T-cell (primary cell): ENCODE measurements around the gene LRCOL1. TPM values are rescaled to one million over a fixed set of nuclear protein-coding genes. Genes with fewer than 3 reads are reported as not detected.
"Not testable (repeated sequence)": the region's sequence is repeated elsewhere in the genome, so short reads cannot be mapped to it uniquely, and the experiment has no call there.

Source experiments
- ATAC-seq, 4 experiments: fragments of 200-7000 bp in 3 of 4; fragments of 150-1000 bp in 1 of 4; cut with Tn5 transposase; replicated peaks in 1 of 4; 1 replicate in 3 of 4; 2 replicates in 1 of 4; pipeline ENCODE4 v1.10.0; 2021; ENCODE audit warnings: moderate library complexity in 3 of 4, mild to moderate bottlenecking in 2 of 4, moderate number of reproducible peaks in 1 of 4
- CTCF ChIA-PET, 2 donors: fragments of 300-600 bp; sonication (Branson Sonifier 250); formaldehyde crosslinking; loops; one replicate each; lab custom pipeline; 2022; ENCODE audit warnings: antibody characterized with exemption in 2 of 2; lab: Charles Lee
- POLR2A ChIA-PET, 2 donors: fragments of 300-600 bp; sonication (Branson Sonifier 250); formaldehyde crosslinking; loops; one replicate each; lab custom pipeline; 2022; ENCODE audit warnings: antibody characterized with exemption in 2 of 2; lab: Charles Lee
- DNase-seq, 35 experiments: peaks; one replicate each; pipeline versions ENCODE4 v3.0.0 to v3.0.0-alpha.2; 2013 to 2023
- H3K27ac ChIP-seq: one replicate; pipeline ENCODE4 v1.5.1; 2013; ENCODE audit warnings: low read length
- H3K27me3 ChIP-seq, 2 experiments: replicated peaks in 1 of 2; 1 replicate in 1 of 2; 2 replicates in 1 of 2; pipeline versions ENCODE4 v1.6.1 to v1.7.0; 2013; ENCODE audit warnings: low read length in 1 of 2, mixed read lengths in 1 of 2; ENCODE audit not compliant: control insufficient read depth in 2 of 2, insufficient read depth in 2 of 2; ENCODE audit errors: extremely low read depth in 1 of 2
- H3K36me3 ChIP-seq, 2 donors: 1 replicate in 1 of 2; 2 replicates in 1 of 2; pipeline versions ENCODE4 v1.6.1 to v1.7.0; 2013; ENCODE audit warnings: low read length in 1 of 2; ENCODE audit not compliant: control insufficient read depth in 2 of 2, insufficient read depth in 1 of 2; ENCODE audit errors: extremely low read depth in 1 of 2
- H3K4me1 ChIP-seq, 2 experiments: 1 replicate in 1 of 2; 2 replicates in 1 of 2; pipeline versions ENCODE4 v1.6.1 to v1.7.0; 2013; ENCODE audit warnings: low read length in 2 of 2, mixed read lengths in 1 of 2; ENCODE audit not compliant: insufficient read depth in 2 of 2, control insufficient read depth in 1 of 2; ENCODE audit errors: extremely low read depth in 1 of 2
- H3K4me3 ChIP-seq, 2 donors: 1 replicate in 1 of 2; 2 replicates in 1 of 2; pipeline versions ENCODE4 v1.5.1 to v1.7.0; 2013; ENCODE audit warnings: mild to moderate bottlenecking in 2 of 2, low read length in 1 of 2, moderate library complexity in 1 of 2; ENCODE audit not compliant: control insufficient read depth in 1 of 2; ENCODE audit errors: extremely low read depth in 1 of 2
- H3K9me3 ChIP-seq: 2 replicates; pipeline ENCODE4 v1.7.0; 2013
- H3K27ac Mint-ChIP-seq, 2 donors: one replicate each; pipeline ENCODE4 v1.8.0; 2020 to 2021; ENCODE audit warnings: mild to moderate bottlenecking in 2 of 2, mixed read lengths in 2 of 2
- H3K27me3 Mint-ChIP-seq, 2 donors: one replicate each; pipeline ENCODE4 v1.8.0; 2021 to 2022; ENCODE audit warnings: mixed read lengths in 2 of 2
- H3K36me3 Mint-ChIP-seq: one replicate; pipeline ENCODE4 v1.8.0; 2021; ENCODE audit warnings: mixed read lengths
- H3K4me1 Mint-ChIP-seq, 3 donors: one replicate each; pipeline ENCODE4 v1.8.0; 2020 to 2022; ENCODE audit warnings: mixed read lengths in 3 of 3, mild to moderate bottlenecking in 1 of 3
- H3K4me3 Mint-ChIP-seq, 3 donors: one replicate each; pipeline ENCODE4 v1.8.0; 2020 to 2022; ENCODE audit warnings: mild to moderate bottlenecking in 3 of 3, mixed read lengths in 3 of 3, moderate library complexity in 3 of 3
- H3K9me3 Mint-ChIP-seq, 3 donors: one replicate each; pipeline ENCODE4 v1.8.0; 2020 to 2022; ENCODE audit warnings: mixed read lengths in 3 of 3
- WGBS: methylation state at CpG from one replicate; pipeline ENCODE4 v1.1.5; 2013; ENCODE audit warnings: missing lambda C conversion rate; ENCODE audit not compliant: insufficient coverage; 5-methylcytosine and 5-hydroxymethylcytosine counted together
- total RNA-seq, 35 experiments: library from RNA in 6 of 35; stranded (reverse) in 6 of 35; fragments of 120-200 nt in 1 of 35; gene quantifications; one replicate each; pipeline versions ENCODE4 v1.2.1 to v1.2.4 and lab custom pipeline; 2013 to 2026

The LRCOL1 gene
- total RNA-seq, 5 donors from 2014 or later (not counting 1 experiment from before 2014, with no cell fraction given): not detected

DNA sequence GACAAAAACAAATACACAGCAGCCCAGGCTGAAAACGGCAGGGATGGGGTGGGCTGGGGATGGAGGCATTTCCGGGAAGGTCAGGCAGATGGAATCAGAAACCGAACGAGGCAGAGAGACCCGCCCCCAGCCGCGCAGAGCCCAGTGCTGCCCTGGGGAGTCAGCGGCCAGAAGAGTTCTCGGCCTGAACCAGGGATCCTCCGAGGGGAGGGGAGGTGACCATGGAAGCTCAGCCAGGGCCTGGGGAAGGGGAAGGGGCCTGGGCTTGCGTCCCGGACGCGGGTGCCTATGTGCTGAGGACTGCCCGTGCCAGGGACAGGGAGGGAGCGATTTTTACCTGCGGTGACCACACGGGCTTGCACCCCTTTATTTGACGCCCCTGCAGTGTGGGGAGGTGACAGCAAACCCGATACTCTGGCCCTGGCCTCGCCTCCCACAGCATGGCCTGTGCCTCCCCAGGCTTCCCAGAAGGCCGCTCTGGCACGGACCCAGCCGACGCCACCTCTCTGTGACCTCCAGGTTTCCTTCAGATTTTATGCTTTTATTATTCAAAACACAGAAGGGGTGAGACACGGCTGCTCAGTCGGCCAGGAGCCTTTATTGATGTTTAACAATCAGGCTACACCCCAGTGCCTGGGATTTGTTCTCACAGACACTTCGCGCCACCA is 7.7 kb downstream of the LRCOL1 start:
- DNase-seq: no peak
- ATAC-seq: no peak
- H3K4me3 Mint-ChIP-seq: no peak overlapping the region
- H3K27me3 Mint-ChIP-seq: peaks cover 19 to 53% of the 10 kb centered on the region in 2 donors
- H3K27me3 ChIP-seq: peaks cover 2 to 74% of the 10 kb centered on the region in 2 experiments
- H3K36me3 Mint-ChIP-seq: no peaks in the 10 kb centered on the region
- H3K9me3 ChIP-seq: no peaks in the 10 kb centered on the region
- H3K36me3 ChIP-seq: no peaks in the 10 kb centered on the region
- 58% methylated on average over 22 of the region's 29 CpGs for WGBS
- peaks cover 14 to 23% (median 18%) of the 10 kb centered on the region in 3 donors for H3K4me1 Mint-ChIP-seq
- no peak overlapping the region for H3K27ac ChIP-seq
- H3K4me3 ChIP-seq: no peak overlapping the region
- peaks cover under 1 to 23% of the 10 kb centered on the region in 2 experiments for H3K4me1 ChIP-seq
- H3K9me3 Mint-ChIP-seq: no peaks in the 10 kb centered on the region
- H3K27ac Mint-ChIP-seq: no peak overlapping the region
- POLR2A ChIA-PET: no interaction called here
- CTCF ChIA-PET: no interaction called here

DNA sequence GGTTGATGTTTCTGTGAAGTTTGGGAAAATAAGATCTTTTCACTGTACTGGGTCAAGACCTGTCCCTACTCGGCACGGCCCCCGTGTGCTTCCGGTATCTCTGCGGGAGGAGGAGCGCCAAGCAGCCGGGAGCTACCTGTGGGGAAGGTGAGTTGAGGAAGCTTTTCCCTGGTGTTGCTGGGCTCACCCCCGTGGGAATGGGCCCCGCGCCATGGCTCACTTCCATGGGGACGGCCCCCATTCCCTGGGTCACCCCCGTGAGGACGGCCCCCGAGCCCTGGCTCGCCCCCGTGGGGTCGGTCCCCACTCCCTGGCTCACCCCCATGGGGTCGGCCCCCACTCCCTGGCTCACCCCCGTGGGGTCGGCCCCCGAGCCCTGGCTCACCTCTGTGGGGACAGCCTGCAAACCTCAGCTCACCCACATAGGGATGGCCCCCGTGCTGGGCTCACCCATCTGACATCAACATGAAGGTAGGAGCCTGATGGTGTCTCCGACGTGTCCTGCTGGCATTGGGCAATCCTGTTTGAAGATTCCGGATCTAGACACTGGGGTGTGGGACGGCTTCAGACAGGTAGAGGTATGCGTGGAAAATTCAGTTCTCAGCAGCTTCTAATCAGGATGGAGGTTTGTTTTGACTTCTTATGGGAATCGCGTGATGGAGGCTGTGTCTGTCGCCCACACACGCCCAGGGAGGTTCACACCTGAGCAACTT is 9.1 kb downstream of the LRCOL1 start:
- 73% methylated on average over 14 of the region's 31 CpGs for WGBS
- H3K27ac Mint-ChIP-seq: no peak overlapping the region

DNA sequence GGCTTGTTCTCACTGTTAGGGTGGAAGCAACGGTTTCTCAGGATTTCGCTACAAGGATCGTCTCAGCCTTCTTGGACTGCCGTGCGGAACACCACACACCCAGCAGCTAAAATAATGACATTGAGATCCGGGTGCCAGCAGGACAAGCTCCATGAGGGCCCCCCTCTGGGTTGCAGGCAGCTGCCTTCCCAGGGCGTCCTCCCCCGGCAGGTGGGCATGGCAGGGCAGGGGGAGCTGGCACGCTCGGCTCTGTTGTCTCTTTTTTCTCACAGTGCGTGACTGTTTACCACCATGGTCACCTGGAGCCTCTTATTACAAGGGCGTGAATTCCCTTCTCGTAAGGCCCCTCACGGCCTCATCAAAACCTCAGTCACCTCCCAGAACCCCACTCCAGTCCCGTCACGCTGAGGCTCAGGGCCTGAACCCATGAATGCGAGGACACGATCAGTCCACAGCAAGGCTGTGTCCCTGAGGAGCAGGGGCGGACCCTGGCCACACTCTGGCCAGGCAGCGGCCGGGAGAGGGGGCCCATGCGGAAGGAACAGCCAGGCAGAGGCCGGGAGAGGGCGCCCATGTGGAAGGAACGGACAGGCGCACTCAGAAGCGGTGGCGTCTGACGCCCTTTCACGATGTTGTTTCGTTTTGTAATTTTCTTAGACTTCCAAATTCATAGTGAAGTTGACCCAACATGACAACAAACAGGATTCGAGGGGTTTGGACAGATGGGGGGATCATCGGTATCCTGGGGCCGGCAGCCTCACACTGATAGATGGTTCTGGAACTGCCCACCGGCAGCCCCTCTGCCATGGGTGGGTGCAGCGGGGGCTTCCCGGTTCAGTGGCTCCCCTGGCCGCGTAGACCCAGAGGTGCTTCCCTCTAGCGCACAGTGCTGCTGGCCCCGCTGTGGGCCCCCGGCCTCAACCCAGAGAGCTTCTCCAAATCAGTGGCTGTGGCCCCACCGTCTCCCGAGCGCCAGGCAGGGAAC is 10.0 kb downstream of the LRCOL1 start:
- CTCF ChIA-PET: no interaction called here

More for the DNA sequence above, 9.1 kb downstream of the LRCOL1 start:
- no peak overlapping the region for H3K27ac ChIP-seq
- H3K4me3 ChIP-seq: peak overlapping the region; percentile 46 to 59
- no peaks in the 10 kb centered on the region for H3K9me3 ChIP-seq
- H3K27me3 Mint-ChIP-seq: peaks cover 10 to 55% of the 10 kb centered on the region in 2 donors
- DNase-seq (no peak), ATAC-seq (no peak)
- peaks cover 2 to 71% of the 10 kb centered on the region in 2 experiments for H3K27me3 ChIP-seq
- H3K4me1 ChIP-seq: peaks cover 5 to 27% of the 10 kb centered on the region in 2 experiments
- H3K4me1 Mint-ChIP-seq: peaks cover 20 to 29% (median 23%) of the 10 kb centered on the region in 3 donors
- no peaks in the 10 kb centered on the region for H3K9me3 Mint-ChIP-seq
- no peaks in the 10 kb centered on the region for H3K36me3 Mint-ChIP-seq
- CTCF ChIA-PET: no interaction called here
- POLR2A ChIA-PET: no interaction called here
- H3K4me3 Mint-ChIP-seq: peak overlapping the region; percentile 69 to 92 (median 75)
- H3K36me3 ChIP-seq: no peaks in the 10 kb centered on the region

DNA sequence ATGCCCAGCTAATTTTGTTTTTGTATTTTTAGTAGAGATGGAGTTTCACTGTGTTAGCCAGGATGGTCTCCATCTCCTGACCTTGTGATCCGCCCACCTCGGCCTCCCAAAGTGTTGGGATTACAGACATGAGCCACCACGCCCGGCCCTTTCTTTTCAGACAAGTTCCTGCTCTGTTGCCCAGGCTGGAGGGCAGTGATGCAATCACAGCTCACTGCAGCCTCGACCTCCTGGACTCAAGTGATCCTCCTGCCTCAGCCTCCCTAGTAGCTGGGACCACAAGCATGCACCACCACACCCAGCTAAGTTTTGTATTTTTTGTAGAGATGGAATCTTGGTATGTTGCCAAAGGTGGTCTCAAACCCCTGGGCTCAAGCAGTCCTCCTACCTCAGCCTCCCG is 10.9 kb downstream of the LRCOL1 start:
- ATAC-seq, CTCF ChIA-PET, POLR2A ChIA-PET, H3K36me3 Mint-ChIP-seq, H3K27ac ChIP-seq, H3K9me3 Mint-ChIP-seq, H3K36me3 ChIP-seq, H3K4me3 ChIP-seq, H3K27ac Mint-ChIP-seq, DNase-seq, H3K9me3 ChIP-seq: not testable (repeated sequence)
- Histone ChIP-seq H3K4me1 (peaks cover 5 to 27% of the 10 kb centered on the region in 2 experiments), H3K27me3 (peaks cover 0 to 65% of the 10 kb centered on the region in 2 experiments)
- WGBS: 76% methylated on average over 4 of the region's 6 CpGs
- H3K27me3 Mint-ChIP-seq: peaks cover 4 to 52% of the 10 kb centered on the region in 2 donors
- peaks cover 20 to 29% (median 23%) of the 10 kb centered on the region in 3 donors for H3K4me1 Mint-ChIP-seq
- H3K4me3 Mint-ChIP-seq: peak overlapping the region; percentile 46 to 92 (median 75)

More for the DNA sequence above, 10.0 kb downstream of the LRCOL1 start:
- Mint-ChIP-seq H3K36me3 (no peaks in the 10 kb centered on the region), H3K4me3 (peak overlapping the region; percentile 69 to 92 (median 75)), H3K9me3 (no peaks in the 10 kb centered on the region), H3K4me1 (peaks cover 20 to 29% (median 23%) of the 10 kb centered on the region in 3 donors), H3K27ac (no peak overlapping the region), H3K27me3 (peaks cover 7 to 61% of the 10 kb centered on the region in 2 donors)
- H3K27ac ChIP-seq: no peak overlapping the region
- H3K36me3 ChIP-seq: no peaks in the 10 kb centered on the region
- peak in 8 of 35 experiments; percentile 18 to 58 (median 32) for DNase-seq
- WGBS: 34% methylated on average over 39 of the region's 45 CpGs
- POLR2A ChIA-PET: no interaction called here
- H3K4me3 ChIP-seq: peak overlapping the region; percentile 46 to 59
- peak; percentile 48 to 64 (median 54) for ATAC-seq
- no peaks in the 10 kb centered on the region for H3K9me3 ChIP-seq
- peaks cover 2 to 68% of the 10 kb centered on the region in 2 experiments for H3K27me3 ChIP-seq
- H3K4me1 ChIP-seq: peaks cover 5 to 27% of the 10 kb centered on the region in 2 experiments

GRCh38 chr12:132597333-132598316 is 12.8 kb downstream of the LRCOL1 start:
- no peaks in the 10 kb centered on the region for H3K36me3 ChIP-seq
- H3K9me3 Mint-ChIP-seq: no peaks in the 10 kb centered on the region
- H3K27ac Mint-ChIP-seq: peak overlapping the region in 1 of 2 donors; percentile 25
- DNase-seq: peak in 15 of 35 experiments; percentile 14 to 66 (median 23)
- H3K4me1 ChIP-seq: peaks cover 5 to 31% of the 10 kb centered on the region in 2 experiments
- peaks cover 0 to 62% of the 10 kb centered on the region in 2 experiments for H3K27me3 ChIP-seq
- peaks cover 20 to 31% (median 30%) of the 10 kb centered on the region in 3 donors for H3K4me1 Mint-ChIP-seq
- H3K9me3 ChIP-seq: no peaks in the 10 kb centered on the region
- H3K4me3 Mint-ChIP-seq: peak overlapping the region; percentile 74 to 92 (median 82)
- ChIA-PET CTCF (no interaction called here), POLR2A (no interaction called here)
- H3K27me3 Mint-ChIP-seq: peaks cover 8 to 49% of the 10 kb centered on the region in 2 donors
- no peak overlapping the region for H3K27ac ChIP-seq
- peak in 1 of 4 experiments; percentile 44 for ATAC-seq
- WGBS: 1% methylated on average over 23 of the region's 58 CpGs
- no peaks in the 10 kb centered on the region for H3K36me3 Mint-ChIP-seq
- H3K4me3 ChIP-seq: peak overlapping the region in 1 of 2 donors; percentile 40
